Activated CD4-positive, alpha-beta T cell treated with anti-CD3 and anti-CD28 coated beads for 1 hour (primary cell): Measurements from ENCODE around the gene LRGUK.
"Not testable (repeated sequence)": the region's sequence is repeated elsewhere in the genome, so short reads cannot be mapped to it uniquely, and the experiment has no call there.

Experiments used
- DNase-seq: peaks from one replicate; pipeline ENCODE4 v3.0.0-alpha.2; 2020

LRGUK gene, protein sequence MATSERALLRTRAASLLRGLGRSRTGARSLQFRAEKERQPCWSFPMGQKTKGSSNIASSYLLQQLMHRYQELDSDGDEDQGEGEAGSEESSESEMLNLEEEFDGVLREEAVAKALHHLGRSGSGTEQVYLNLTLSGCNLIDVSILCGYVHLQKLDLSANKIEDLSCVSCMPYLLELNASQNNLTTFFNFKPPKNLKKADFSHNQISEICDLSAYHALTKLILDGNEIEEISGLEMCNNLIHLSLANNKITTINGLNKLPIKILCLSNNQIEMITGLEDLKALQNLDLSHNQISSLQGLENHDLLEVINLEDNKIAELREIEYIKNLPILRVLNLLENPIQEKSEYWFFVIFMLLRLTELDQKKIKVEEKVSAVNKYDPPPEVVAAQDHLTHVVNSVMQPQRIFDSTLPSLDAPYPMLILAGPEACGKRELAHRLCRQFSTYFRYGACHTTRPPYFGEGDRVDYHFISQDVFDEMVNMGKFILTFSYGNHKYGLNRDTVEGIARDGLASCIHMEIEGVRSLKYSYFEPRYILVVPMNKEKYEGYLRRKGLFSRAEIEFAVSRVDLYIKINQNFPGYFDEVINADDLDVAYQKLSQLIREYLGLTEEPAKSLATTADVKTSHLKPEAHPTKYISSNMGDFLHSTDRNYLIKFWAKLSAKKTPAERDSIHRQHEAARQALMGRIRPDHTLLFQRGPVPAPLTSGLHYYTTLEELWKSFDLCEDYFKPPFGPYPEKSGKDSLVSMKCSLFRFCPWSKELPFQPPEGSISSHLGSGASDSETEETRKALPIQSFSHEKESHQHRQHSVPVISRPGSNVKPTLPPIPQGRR

GRCh38 chr7:134126966-134127848 lies at the start of gene LRGUK:
TSS of gene LRGUK (plus strand) at chr7:134127340. CDS start at chr7:134127368, 28 bp downstream.
- DNase-seq, result peak; percentile 57

- DNase-seq, result not testable (repeated sequence)
Measured at GRCh38 chr7:134077560-134077959, 49.6 kb upstream of the LRGUK start.

DNA sequence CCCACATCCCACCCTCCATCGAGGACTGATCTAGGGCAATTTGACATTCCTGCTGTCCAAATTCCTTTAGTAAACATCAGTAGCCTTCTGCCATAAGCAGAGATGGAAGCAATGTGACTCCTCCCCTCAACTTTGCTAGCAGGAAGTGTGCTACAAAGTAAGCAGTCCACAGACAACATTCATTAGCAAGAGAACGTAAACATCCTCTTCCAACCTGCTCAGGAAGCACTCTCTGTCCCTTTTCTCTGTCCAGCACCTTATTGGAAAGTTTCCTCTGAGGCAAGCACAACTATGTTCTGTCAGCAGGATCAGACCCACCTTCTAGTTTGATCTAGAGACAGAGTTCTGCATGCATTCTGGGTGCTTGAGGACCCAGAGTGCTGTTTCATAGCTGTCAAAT lies 48.1 kb upstream of the LRGUK start:
- no peak for DNase-seq

DNA sequence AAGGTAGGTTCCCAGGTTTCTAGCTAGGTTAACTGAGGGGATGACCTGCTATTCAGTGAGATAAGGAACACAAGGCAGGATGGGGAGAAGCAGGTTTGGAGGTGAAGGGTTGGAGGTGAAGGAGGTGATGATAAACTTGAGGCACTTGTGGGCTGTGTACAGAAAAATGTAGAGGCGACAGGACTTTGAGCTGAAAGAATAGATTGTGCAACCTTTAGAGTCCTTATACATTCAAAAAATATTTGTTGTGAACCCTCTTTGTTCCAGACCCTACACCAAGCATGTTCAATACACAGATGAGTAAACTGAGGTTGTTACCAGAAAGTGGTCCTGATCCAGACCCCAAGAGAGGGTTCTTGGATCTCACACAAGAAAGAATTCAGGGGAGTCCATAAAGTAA lies 45.4 kb upstream of the LRGUK start:
- DNase-seq, result no peak

GRCh38 chr7:134083766-134084487 lies 43.2 kb upstream of the LRGUK start:
- no peak for DNase-seq

DNA sequence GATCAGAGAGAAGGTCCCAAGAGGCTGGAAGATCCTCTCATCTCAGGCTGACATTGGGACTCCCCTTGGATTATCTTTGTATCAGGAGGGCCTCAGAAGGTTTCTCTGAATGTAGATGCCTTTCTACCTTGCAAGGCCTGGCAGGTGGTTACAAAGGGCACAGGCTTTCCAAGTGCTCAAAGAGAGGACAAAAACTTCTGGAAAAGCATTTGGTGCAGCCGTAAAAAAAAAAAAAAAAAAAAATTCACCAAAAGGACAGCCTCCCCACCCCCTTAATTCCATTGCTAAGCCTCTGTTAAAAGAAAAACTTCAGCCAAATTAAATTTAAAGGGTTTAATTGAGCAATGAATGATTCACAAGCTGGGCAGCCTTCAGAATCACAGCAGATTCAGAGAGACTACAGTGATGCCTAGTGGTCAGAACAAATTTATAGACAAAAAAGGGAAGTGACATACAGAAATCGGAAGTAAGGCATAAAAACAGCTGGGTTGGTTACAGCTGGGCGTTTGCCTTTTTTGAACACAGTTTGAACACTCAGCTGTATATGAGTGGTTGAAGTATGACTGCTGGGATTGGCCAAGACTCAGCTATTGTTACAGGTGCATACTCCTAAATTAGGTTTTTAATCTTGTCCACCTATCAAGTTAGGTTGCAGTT lies 42.5 kb upstream of the LRGUK start:
- DNase-seq, result no peak

DNA sequence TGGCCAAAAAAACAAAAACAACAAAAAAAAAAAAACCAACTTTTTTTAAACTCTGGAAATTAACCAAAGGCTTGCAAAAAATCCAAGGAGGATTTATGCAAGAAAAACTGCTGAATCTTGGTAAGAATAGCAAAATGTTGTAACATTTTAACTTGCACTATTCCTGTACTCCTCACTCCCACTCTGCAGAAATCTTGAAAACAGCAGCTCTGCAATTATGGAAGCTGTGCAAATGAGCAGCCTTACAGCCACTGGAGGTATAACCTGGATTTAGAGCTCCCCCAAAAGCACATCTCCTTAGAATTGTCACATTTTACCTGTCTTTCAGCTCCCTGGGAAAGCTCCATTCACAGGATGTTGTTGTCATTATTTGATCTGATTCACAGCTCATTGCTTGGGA lies 41.8 kb upstream of the LRGUK start:
- DNase-seq, result no peak

DNA sequence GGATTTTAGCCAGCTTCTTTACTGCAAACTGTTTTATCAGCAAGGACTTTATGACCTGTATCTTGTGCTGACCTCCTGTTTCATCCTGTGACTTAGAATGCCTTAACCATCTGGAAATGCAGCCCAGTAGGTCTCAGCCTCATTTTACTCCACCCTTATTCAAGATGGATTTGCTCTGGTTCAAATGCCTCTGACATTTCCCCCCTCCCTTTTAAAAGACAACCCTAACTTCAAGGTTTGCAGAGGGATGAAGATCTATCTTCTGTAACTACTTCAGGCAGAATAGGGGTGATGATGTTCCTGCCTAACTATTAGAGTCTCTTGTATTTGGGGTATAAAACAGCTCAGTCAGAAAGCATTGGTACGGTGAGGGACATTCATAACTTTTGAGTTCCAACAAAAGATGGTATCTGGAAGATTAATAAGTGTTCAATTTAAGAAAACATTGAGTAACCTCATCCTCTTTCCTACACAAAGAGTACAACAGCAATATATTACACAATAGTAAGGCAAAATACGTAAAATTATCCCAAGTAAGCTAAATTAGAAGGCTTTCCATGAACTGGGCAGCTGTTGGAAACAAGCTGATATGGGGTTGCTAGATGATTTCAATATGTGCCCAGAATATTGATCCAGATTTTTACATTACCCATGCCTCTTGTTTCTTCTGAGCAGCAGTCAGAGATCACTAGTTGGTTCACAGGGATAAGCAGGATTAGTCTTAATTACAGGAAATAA lies 40.0 kb upstream of the LRGUK start:
- DNase-seq, result no peak

DNA sequence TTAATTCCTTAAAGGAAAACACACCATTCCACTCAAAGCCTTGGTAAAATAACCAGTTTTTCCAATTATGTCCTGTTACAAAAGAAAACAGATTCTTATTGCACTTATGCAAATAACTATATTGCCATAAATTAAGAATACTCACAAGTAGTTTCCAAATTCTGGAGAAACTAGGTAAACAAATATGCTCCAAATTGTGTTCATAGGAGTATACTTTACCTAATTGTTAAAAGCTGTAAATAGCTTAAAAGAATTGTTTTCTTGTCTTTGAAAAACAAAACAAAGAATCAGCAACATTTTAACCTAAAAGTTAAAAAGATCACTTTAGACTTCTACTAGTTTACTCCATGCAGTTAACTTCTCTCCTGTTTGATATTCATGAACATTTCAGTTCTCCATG lies 38.9 kb upstream of the LRGUK start:
- DNase-seq, result no peak

GRCh38 chr7:134089446-134089845 lies 37.7 kb upstream of the LRGUK start:
- DNase-seq, result no peak

GRCh38 chr7:134098072-134098471 lies 29.1 kb upstream of the LRGUK start:
- no peak for DNase-seq

DNA sequence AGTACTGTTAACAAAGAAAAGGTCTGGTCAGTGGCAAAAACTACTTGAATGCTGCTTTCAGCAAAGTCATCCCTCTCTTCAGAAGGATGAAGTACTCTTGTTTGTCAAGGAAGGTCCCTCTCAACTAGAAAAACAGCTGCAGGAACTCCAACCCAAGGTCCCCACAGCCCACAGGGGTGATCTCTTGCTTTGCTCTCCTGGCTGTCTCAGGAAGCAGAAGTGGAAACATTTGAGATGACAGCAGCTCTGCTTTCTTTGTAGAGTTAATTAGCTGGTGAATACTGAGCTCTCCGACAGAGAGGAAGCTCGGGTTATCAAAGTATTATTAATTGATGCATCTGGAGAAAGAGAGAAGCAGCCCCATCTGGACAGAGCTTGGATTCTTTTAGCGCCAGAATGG lies 25.4 kb upstream of the LRGUK start:
- no peak for DNase-seq

GRCh38 chr7:134104166-134104565 lies 23.0 kb upstream of the LRGUK start:
- DNase-seq, result no peak

DNA sequence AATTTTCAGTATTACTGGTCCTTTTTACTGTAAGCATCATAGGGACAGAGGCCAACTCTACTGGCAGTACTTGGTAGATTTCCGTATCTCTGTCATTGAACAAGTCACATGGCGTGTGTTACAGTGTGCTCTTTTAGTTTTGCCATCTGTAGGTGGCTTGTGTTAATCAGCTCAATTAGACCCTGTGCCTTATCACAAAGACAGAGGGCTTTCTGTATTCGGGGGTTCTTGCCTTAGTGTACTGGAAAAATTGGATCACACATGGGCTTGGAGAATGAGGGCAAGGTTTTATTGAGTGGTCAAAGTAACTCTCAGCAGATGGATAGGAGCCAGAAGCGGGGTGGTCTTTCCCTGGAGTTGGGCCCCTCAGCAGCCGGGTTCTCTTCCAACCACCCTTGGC lies 21.3 kb upstream of the LRGUK start:
- no peak for DNase-seq

DNA sequence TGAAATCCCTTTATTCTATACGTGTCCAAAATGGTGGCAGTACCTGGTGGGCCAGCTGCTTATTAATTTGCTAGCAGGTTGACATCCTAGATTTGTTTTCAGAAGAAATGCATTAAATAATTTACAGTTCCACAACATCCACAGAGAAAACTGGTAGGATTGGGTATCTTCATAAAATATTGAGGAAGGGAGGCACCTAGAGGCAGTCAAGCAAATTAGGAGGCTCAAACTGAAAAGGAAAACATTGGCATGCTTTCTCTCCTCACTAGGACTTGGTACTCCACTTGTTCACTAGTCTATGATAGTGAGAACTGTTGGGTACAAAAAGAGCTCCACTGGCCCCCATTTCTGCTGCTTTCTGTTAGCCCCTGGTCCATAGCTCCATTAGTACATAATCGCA lies 18.3 kb upstream of the LRGUK start:
- DNase-seq, result no peak

DNA sequence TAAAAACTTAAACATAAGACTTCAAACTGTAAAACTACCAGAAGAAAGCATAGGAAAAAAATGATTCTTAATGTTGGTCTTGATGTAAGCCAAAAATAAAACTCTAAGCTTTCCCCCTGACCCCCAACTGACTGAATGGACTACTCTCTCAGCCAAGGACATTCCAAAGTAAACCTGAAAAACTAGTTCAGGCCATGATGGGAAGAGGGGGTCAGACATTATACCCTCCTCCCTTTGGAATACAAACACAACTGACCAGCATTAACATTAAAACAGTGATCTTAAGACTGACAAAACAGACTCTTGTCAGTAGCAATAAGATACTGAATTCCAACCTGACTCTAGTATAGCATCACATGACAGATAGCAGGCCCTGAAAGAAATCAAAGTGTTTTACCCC lies 13.5 kb upstream of the LRGUK start:
- no peak for DNase-seq

DNA sequence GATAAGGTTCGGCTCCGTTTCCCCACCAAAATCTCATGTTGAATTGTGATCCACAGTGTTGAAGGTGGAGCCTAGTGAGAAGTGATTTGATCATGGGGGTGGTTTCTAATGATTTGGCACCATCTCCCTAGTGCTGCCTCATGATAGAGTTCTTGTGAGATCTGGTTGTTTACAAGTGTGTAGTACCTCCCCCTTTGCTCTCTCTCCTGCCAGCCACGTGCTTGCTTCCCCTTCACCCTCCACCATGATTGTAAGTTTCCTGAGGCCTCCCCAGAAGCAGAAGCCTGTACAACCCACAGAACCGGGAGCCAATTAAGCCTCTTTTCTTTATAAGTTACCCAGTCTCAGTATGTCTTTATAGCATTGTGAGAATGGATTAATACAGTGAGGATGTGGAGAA lies 12.1 kb upstream of the LRGUK start:
- no peak for DNase-seq

- DNase-seq, result no peak
Measured at GRCh38 chr7:134120405-134120804, 6.7 kb upstream of the LRGUK start.

DNA sequence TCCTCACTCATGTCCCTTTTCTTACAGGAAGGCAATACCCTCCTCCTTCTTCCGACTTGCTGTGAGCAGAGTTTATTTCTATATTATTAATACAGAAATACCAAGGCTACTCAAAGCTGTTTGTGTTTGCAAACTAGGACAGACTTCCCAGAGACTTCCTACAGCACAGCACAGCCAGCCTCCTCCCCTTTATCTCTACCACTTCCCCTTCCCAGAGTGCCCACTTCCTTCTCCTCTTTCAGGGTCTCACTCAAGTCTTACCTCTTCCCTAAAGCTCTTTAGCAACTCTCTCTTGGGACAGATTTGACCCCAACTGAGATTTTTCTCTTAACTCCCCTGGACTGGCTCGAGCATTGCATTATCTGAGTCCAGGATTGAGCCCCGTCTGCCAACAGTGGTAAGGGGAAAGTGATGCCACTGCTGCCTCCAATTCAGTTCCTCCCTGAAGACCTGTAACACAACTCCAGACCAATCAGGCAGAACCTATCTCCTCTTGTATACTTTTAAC lies 5.5 kb upstream of the LRGUK start:
- DNase-seq, result no peak

GRCh38 chr7:134122980-134123379 lies 4.2 kb upstream of the LRGUK start:
- no peak for DNase-seq

DNA sequence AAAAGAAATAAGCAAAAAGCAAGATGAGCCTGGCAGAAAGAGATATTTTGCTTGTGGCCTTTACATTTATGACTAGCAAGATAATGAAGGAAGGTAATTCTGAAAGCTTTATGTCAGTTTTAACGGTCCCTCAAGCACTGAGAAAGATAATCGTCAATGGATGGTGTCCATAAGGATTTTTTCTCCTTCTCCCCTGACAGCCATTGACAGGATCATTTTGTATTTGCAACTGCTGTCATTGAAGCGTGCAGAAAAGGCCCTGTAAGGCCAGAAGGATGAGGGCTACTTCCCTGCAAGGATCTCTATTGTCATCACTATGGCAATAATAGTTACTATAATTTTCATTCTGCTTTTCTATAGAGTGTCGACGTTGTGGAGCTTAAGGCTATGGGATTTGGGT lies 994 bp upstream of the LRGUK start:
- no peak for DNase-seq
